NCI-H1092 treated with DMSO at 0.1 percent for 48 hours (cell line): ENCODE data around the gene SLC25A14.

Experiments used
- DNase-seq: peaks from one replicate; lab custom pipeline; 2025; lab: John Stamatoyannopoulos, UW

Gene SLC25A14

DNA sequence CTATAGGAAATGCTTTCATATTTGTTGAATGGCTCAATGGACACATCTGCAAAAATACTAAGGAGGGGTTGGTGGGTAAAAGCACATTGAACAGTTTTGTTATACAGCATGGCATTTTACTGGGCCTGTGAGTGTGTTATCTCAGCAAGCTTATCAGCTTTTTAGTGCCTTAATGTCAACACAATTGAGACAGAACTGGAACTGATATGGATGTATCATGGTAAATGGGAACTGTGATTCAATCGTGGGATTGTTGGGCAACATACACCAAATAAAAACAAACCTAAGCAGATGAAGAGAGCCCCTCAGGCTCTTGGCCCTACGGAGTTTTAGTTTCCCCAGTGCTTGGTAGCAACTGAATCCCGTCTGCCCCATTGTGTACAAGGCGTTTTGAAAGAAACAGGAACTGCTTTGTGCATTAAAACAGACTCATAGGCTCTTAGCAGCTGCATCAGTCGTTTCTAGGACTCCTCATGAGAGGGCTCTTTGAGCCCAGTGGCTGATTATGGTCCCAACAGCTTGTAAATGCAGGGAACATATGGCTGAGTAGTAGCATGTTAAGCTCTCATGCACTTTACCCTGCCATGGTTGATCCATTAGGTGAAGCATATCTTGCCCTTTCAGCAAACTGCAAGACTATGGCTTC, 38.4 kb downstream of the SLC25A14 start:
- peak; percentile 32 for DNase-seq

DNA sequence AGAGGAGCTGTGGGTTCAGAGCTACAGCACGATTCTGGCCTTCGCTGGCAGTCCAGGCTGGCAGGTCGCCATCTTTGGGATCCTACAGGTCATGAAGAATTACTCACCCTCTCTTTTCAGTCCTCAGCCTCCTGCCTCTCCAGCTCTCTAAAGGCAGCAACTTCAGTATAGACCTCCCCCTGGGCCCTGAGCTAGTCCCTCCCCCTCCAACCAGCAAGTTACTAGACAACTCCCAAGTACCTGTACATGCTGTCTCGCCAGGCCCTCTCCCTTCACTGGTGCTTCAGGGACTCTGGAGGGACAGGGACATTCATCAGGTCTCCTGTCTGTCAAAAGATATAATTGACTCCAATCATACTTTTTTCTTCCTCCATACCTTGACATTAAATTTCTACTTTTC, 45.8 kb downstream of the SLC25A14 start, which contains the start of gene GPR119:
Gene GPR119 (minus strand): TSS at position 155 of the 400 bp plus-strand sequence. CDS start 227 bp downstream, outside the sequence.
- no peak for DNase-seq

DNA sequence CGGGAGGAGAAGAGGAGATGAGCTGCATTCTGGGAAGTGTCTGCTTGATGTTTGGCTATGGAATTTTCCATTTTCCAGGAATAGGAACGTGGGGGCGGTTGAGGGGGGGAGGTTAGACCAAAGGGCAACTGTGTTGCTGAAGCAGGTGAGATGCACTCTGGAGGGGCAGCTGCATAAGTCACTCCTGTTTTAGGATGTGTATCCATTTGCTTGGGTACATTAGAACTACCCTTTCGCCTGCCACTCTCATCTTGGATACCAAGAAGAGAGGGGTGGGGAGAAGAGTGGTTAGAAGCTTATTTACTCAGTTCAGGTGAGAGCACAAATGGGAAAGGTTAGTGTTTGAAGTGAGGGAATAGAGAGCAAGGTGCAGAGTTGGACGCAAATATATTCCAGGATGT, 46.7 kb downstream of the SLC25A14 start:
- no peak for DNase-seq

DNA sequence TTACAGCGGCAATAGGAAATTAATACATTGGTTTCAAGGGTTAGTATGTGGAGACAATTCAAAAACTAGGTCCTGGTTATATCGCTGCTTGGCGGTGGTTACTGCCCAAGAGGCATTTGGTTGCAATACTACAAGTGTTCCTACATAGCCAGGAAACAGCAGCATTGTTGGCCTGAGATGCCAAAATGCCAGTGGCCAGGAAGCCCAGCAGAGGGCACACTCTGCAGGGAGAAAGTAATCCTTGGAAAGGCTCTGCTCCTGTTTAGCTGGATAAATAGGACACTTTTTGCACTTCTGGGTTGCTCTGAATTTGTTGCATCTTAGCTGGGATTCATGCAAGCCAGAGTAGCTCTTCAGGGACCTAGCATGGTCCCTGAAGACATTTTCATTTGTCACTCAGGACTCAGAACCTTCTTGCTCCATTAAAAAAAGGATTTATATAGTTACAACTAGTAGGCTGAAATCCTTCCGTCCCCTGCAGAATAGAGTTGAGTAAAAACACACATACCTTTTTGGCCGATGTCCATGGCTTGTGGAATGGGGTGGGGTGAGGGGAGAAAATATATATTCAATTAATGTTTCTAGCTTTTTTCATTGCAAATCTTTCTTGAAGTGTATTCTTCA, 53.8 kb downstream of the SLC25A14 start:
- DNase-seq = peak; percentile 21

DNA sequence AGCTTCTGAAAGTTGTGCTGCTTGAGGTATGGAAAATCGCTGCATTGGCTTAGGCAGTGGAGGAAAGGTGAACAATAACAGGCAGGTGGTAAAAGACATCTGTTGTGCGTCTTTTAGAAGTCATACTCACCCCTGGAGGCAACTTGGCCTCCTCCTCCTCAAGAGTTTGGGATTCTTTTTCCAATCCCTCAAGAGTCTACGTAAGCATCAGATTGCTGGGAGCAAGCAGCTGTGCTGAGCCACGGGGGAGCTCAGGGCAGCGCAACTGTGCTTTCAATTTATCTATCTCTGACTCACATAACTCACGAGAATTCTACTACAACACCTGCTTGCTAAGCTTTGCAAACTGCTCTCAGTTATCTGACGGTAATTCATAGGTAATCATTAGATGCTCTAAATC, 55.6 kb downstream of the SLC25A14 start:
- DNase-seq = no peak

DNA sequence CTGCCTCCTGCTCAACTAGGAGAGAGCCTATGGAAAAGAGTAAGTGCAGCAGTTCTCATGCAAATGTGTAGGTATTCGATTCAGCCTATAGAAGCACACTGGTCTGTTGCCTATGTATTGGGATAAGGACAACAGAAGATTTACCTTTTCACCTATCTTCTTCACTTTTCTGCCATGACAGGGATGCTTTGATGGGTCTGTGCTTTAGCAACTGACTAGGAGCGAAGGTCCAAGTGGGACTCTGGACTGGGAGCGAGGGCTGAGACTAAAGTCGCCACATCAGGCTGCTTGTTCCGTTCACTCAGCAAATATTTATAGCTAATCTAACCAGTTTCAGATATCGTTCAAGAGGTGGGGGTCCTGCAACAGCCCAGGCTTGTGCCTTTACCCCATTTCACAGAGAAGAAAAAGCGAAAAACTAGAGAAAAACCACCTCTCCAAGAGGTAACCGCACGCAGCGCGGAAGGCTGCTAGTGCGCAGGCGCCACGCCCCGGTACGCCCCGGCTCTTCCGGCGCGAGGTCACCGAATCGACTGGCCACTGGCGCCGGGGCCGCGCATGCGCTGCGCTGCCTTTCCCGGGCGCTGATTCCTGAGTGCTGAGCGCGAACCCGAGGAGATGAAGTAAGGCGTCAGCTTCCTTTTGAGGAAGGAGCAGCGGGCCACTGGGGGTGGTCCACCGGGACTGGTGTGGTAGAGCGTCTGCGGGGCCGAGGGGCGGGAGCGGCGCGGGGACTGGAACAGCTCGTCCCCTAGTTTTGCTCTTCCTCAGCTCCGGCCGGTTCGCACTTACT, 61.9 kb downstream of the SLC25A14 start, which contains the start of gene RBMX2:
Gene RBMX2 (plus strand): TSS at position 573 of the 793 bp plus-strand sequence. CDS start 46 bp downstream, at position 619.
- peak; percentile 83 for DNase-seq

DNA sequence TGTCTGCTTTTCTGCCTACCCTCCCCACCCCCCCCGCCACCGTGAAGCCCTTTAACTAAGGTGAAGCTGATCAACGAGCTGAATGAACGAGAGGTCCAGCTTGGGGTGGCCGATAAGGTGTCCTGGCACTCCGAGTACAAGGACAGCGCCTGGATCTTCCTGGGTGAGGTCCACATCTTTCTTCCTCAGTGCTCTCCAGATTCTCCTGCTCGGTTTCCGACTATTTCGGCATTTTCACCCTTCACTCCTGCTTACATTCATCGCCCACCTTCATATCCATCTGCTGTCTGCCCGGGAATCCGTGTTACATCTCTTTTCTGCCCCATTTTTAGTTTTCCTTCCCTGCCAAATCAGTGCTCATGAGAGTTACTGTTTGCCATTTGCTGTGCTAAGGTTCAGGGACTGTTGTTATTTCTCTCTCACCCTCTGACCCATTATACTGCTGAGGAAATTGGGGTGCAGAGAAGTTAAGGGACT, 62.5 kb downstream of the SLC25A14 start:
- DNase-seq = no peak

GRCh38 chrX:130413415-130413814, 73.7 kb downstream of the SLC25A14 start:
- DNase-seq = no peak

DNA sequence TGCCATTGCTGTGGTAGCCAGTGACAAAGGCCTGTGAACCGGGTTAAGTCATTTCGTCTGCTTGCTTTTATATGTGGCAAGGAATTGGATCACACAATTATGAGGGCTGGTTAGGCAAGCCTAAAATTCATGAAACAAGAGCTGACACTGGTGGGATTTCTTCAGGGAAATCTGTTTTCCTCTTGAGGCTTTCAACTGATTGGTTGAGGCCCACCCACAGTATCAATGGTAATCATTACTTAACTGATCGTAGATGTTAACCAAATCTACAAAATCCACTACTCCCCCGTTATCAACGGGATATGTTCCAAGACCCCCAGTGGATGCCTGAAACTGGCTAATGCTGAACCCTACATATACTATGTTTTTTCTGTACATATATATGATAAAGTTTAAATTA, 75.1 kb downstream of the SLC25A14 start:
- no peak for DNase-seq

GRCh38 chrX:130415201-130415600, 75.5 kb downstream of the SLC25A14 start:
- DNase-seq = no peak

DNA sequence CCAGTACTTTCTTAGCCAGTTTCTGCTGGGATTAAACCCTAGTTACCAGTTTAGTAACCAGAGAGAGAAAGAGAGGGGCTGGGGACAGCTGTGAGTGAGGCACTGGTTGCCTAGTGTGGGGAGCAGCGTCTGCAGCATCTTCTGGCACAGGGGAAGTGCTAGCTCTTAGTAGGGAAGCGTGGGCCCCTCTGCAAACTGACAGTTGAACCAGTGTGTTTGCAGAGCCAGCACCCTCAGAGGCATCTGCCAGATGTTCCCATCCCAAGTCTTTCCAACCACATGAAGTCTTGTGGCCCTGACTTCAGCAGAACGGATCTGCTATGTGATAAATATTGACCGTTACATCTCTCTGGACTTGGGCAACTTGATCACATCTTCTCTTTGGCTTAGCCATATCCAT, 77.1 kb downstream of the SLC25A14 start:
- DNase-seq = no peak

- no peak for DNase-seq
These were observed 78.3 kb downstream of the SLC25A14 start for GRCh38 chrX:130418066-130418465.

DNA sequence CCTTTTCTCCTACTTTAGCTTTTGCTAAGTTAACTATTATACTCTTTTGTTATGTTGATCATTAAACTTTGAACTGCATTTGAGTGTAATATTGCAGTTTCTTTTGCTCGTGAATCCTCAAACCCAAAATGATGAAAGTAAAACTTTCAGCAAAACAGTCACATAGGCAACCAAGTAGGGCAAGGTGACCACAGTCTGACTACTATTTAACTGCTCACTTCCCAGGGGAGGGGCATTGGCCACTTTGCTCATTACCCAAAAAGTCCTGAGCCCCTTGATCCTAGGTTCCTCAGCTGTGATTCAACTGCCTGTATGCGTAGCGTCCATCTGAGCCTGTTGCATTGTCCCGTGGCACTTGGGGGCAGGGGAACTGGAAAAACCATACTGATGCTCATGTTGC, 79.0 kb downstream of the SLC25A14 start:
- no peak for DNase-seq

GRCh38 chrX:130419263-130419662, 79.5 kb downstream of the SLC25A14 start:
- DNase-seq = no peak
